H1 (cell line): ENCODE data around the gene TMEM128. TPM values are rescaled to one million over a fixed set of nuclear protein-coding genes. Genes with fewer than 3 reads are reported as not detected.

ENCODE experiments used
- CTCF ChIA-PET: fragments of 300-600 bp; sonication (Branson Sonifier 250); formaldehyde crosslinking; loops from one replicate; lab custom pipeline; 2021; ENCODE audit not compliant: partially characterized antibody; lab: Charles Lee
- POLR2A ChIA-PET: fragments of 300-600 bp; sonication (Branson Sonifier 250); formaldehyde crosslinking; loops from one replicate; lab custom pipeline; 2021; ENCODE audit warnings: inconsistent platforms; ENCODE audit not compliant: partially characterized antibody; lab: Charles Lee
- DNase-seq, 2 experiments: peaks; one replicate each; pipeline versions ENCODE4 v3.0.0 to v3.0.0-alpha.2; 2010 to 2022; ENCODE audit warnings: low spot score in 2 of 2, low read depth in 1 of 2, mixed read lengths in 1 of 2
- FAIRE-seq: peaks from 2 replicates; lab custom pipeline; 2011; peaks lifted over from hg19 to GRCh38; lab: Jason Lieb, UNC
- H2AFZ ChIP-seq: 2 replicates; pipeline ENCODE4 v1.8.1; 2012; ENCODE audit warnings: low read length, inconsistent platforms
- H2AK5ac ChIP-seq: 2 replicates; pipeline ENCODE4 v1.6.1; 2013; ENCODE audit warnings: low read depth, low read length
- H2BK120ac ChIP-seq: replicated peaks from 2 replicates; pipeline ENCODE3; 2013; ENCODE audit warnings: low read depth, low read length, inconsistent platforms
- H2BK12ac ChIP-seq: 2 replicates; pipeline ENCODE4 v1.6.1; 2013; ENCODE audit warnings: low read depth, low read length
- H2BK15ac ChIP-seq: 2 replicates; pipeline ENCODE4 v1.6.1; 2013; ENCODE audit warnings: low read length
- H2BK20ac ChIP-seq: 2 replicates; pipeline ENCODE4 v1.6.1; 2013; ENCODE audit warnings: low read length
- H2BK5ac ChIP-seq: 2 replicates; pipeline ENCODE4 v1.6.1; 2013; ENCODE audit warnings: low read depth, low read length
- H3K14ac ChIP-seq: 2 replicates; pipeline ENCODE4 v1.6.1; 2013; ENCODE audit warnings: inconsistent platforms; ENCODE audit not compliant: insufficient read length
- H3K18ac ChIP-seq: 2 replicates; pipeline ENCODE4 v1.6.1; 2013; ENCODE audit warnings: low read length; ENCODE audit errors: extremely low read depth
- H3K23ac ChIP-seq: 2 replicates; pipeline ENCODE4 v1.6.1; 2013; ENCODE audit warnings: inconsistent platforms; ENCODE audit not compliant: insufficient read length
- H3K23me2 ChIP-seq: 2 replicates; pipeline ENCODE4 v1.6.1; 2013; ENCODE audit warnings: low read depth, low read length
- H3K27ac ChIP-seq: 2 replicates; pipeline ENCODE4 v1.6.1; 2011; ENCODE audit warnings: low read depth, low read length, inconsistent platforms
- H3K27me3 ChIP-seq, 4 experiments: replicated peaks in 1 of 4; 1 replicate in 1 of 4; 2 replicates in 3 of 4; pipeline versions ENCODE4 v1.6.1 to v1.8.1; 2011 to 2013; ENCODE audit warnings: low read length in 3 of 4, mild to moderate bottlenecking in 3 of 4, inconsistent platforms in 2 of 4, mixed read lengths in 2 of 4, moderate library complexity in 1 of 4; ENCODE audit not compliant: control insufficient read depth in 3 of 4, insufficient read depth in 3 of 4; ENCODE audit errors: extremely low read depth in 1 of 4
- H3K36me3 ChIP-seq, 4 experiments: 2 replicates each; pipeline versions ENCODE4 v1.6.1 to v1.8.1; 2011 to 2013; ENCODE audit warnings: mild to moderate bottlenecking in 4 of 4, low read length in 3 of 4, moderate library complexity in 2 of 4, control low read depth in 1 of 4, inconsistent platforms in 1 of 4; ENCODE audit not compliant: insufficient read depth in 4 of 4, control insufficient read depth in 2 of 4
- H3K4ac ChIP-seq: replicated peaks from 2 replicates; pipeline ENCODE3; 2013; ENCODE audit warnings: low read length, low read depth, mixed read lengths, inconsistent platforms; ENCODE audit not compliant: insufficient read length
- H3K4me1 ChIP-seq, 4 experiments: replicated peaks in 1 of 4; 1 replicate in 1 of 4; 2 replicates in 3 of 4; pipeline versions ENCODE4 v1.6.1 to v1.8.1; 2011 to 2013; ENCODE audit warnings: low read length in 3 of 4, inconsistent platforms in 2 of 4, mixed read lengths in 1 of 4; ENCODE audit not compliant: insufficient read depth in 4 of 4, control insufficient read depth in 3 of 4
- H3K4me2 ChIP-seq, 2 experiments: 2 replicates each; pipeline versions ENCODE4 v1.6.1 to v1.8.1; 2011 to 2013; ENCODE audit warnings: low read depth in 2 of 2, low read length in 2 of 2, control low read depth in 1 of 2, inconsistent platforms in 1 of 2, mild to moderate bottlenecking in 1 of 2; ENCODE audit not compliant: insufficient read depth in 1 of 2
- H3K4me3 ChIP-seq, 4 experiments: fragments of 200-600, 300-600 bp in 1 of 4; sonication (generic), shearing (Covaris generic), sonication (Bioruptor Twin) in 1 of 4; 2 replicates each; pipeline versions ENCODE4 v1.5.1 to v1.8.1; 2011 to 2016; ENCODE audit warnings: low read length in 4 of 4, low read depth in 3 of 4, control low read depth in 2 of 4, inconsistent platforms in 2 of 4, mild to moderate bottlenecking in 2 of 4, mixed read lengths in 1 of 4, moderate library complexity in 1 of 4; ENCODE audit not compliant: insufficient read depth in 2 of 4; ENCODE audit errors: extremely low read depth in 1 of 4
- H3K56ac ChIP-seq: replicated peaks from 2 replicates; pipeline ENCODE3; 2013; ENCODE audit warnings: low read depth, mild to moderate bottlenecking, mixed read lengths, low read length, inconsistent platforms; ENCODE audit not compliant: insufficient read length
- H3K79me1 ChIP-seq: 2 replicates; pipeline ENCODE4 v1.6.1; 2013; ENCODE audit warnings: low read depth, low read length, control low read depth
- H3K79me2 ChIP-seq, 2 experiments: 2 replicates each; pipeline versions ENCODE4 v1.6.1 to v1.8.1; 2012 to 2013; ENCODE audit warnings: low read length in 2 of 2, mild to moderate bottlenecking in 2 of 2, inconsistent platforms in 1 of 2; ENCODE audit not compliant: insufficient read depth in 2 of 2, control insufficient read depth in 1 of 2
- H3K9ac ChIP-seq, 4 experiments: replicated peaks in 1 of 4; 1 replicate in 1 of 4; 2 replicates in 3 of 4; pipeline versions ENCODE4 v1.6.1 to v1.8.1; 2011 to 2013; ENCODE audit warnings: low read depth in 3 of 4, low read length in 3 of 4, control low read depth in 2 of 4, mild to moderate bottlenecking in 2 of 4, moderate library complexity in 2 of 4, inconsistent platforms in 1 of 4; ENCODE audit errors: extremely low read depth in 1 of 4
- H3K9me3 ChIP-seq, 2 experiments: 2 replicates each; pipeline versions ENCODE4 v1.6.1 to v1.8.1; 2012 to 2013; ENCODE audit warnings: mild to moderate bottlenecking in 2 of 2, moderate library complexity in 2 of 2, control low read depth in 1 of 2, inconsistent platforms in 1 of 2, low read depth in 1 of 2, low read length in 1 of 2, mixed read lengths in 1 of 2; ENCODE audit not compliant: insufficient read depth in 2 of 2
- H4K20me1 ChIP-seq, 2 experiments: replicated peaks in 1 of 2; 2 replicates each; pipeline versions ENCODE3 to v1.8.1; 2011 to 2013; ENCODE audit warnings: inconsistent platforms in 2 of 2, low read length in 2 of 2, mild to moderate bottlenecking in 1 of 2; ENCODE audit not compliant: insufficient read depth in 2 of 2, control insufficient read depth in 1 of 2
- H4K5ac ChIP-seq: 2 replicates; pipeline ENCODE4 v1.6.1; 2013; ENCODE audit warnings: low read length, low read depth, mixed read lengths, inconsistent platforms; ENCODE audit not compliant: insufficient read length
- H4K8ac ChIP-seq: 2 replicates; pipeline ENCODE4 v1.8.0; 2013; ENCODE audit warnings: mild to moderate bottlenecking, moderate library complexity, low read length, inconsistent platforms; ENCODE audit not compliant: insufficient read depth; ENCODE audit errors: extremely low read depth
- H4K91ac ChIP-seq: replicated peaks from 2 replicates; pipeline ENCODE3; 2013; ENCODE audit warnings: low read length, mixed read lengths, inconsistent platforms; ENCODE audit not compliant: insufficient read length
- ATF3 ChIP-seq: IDR thresholded peaks from 2 replicates; pipeline ENCODE4 v1.6.1; 2011; ENCODE audit warnings: low read depth, mild to moderate bottlenecking, low read length; ENCODE audit not compliant: insufficient read depth
- GTF2F1 ChIP-seq: IDR thresholded peaks from 2 replicates; pipeline ENCODE4 v1.6.1; 2012; ENCODE audit warnings: low read depth, low read length, improper control_type of control experiment, borderline replicate concordance
- NRF1 ChIP-seq: IDR thresholded peaks from 2 replicates; pipeline ENCODE4 v1.6.1; 2011; ENCODE audit warnings: mild to moderate bottlenecking, low read depth, low read length, improper control_type of control experiment
- USF2 ChIP-seq: IDR thresholded peaks from 2 replicates; pipeline ENCODE4 v1.6.1; 2011; ENCODE audit warnings: low read length, improper control_type of control experiment
- YY1 ChIP-seq: IDR thresholded peaks from 2 replicates; pipeline ENCODE4 v1.6.1; 2011; ENCODE audit warnings: low read depth, mild to moderate bottlenecking, low read length
- WGBS, 2 experiments: shearing (Covaris generic) in 1 of 2; methylation state at CpG; one replicate each; pipeline versions ENCODE4 v1.1.6 to v1.1.7; 2013 to 2015; ENCODE audit warnings: low lambda C conversion rate in 2 of 2, mixed read lengths in 2 of 2, inconsistent platforms in 1 of 2, low coverage in 1 of 2, missing lambda C conversion rate in 1 of 2; ENCODE audit not compliant: insufficient replicate concordance in 2 of 2, insufficient coverage in 1 of 2, insufficient read length in 1 of 2; ENCODE audit errors: extremely low coverage in 1 of 2, missing lambda C conversion rate in 1 of 2; 5-methylcytosine and 5-hydroxymethylcytosine counted together
- long read RNA-seq, 2 experiments: library from RNA in 1 of 2; library from capped mRNA in 1 of 2; stranded (forward); transcript quantifications; one replicate each; pipeline ENCODE4 v2.0.0, GENCODE V29; 2021; ENCODE audit warnings: inconsistent platforms in 1 of 2
- polyA minus RNA-seq, 3 experiments: library from RNA; depleted of rRNA, polyadenylated mRNA; stranded (reverse); fragments of >200 nt; gene quantifications; 1 replicate in 2 of 3; 2 replicates in 1 of 3; pipeline ENCODE4 v1.2.3, GENCODE V29; 2011
- polyA plus RNA-seq, 7 experiments: library from polyadenylated mRNA; depleted of rRNA in 3 of 7; stranded (reverse) in 5 of 7; unstranded in 2 of 7; fragments of >200 nt in 5 of 7; fragments of 200-250 nt in 2 of 7; gene quantifications; 1 replicate in 5 of 7; 2 replicates in 1 of 7; 4 replicates in 1 of 7; pipeline versions ENCODE4 v1.2.1 to v1.2.3, GENCODE V29; 2011 to 2013; ENCODE audit warnings: missing spikeins in 2 of 7, mixed read lengths in 2 of 7
- total RNA-seq: library from RNA; stranded (reverse); fragmentation: NEBNext Ultra II Directional; extraction: Animal tissue kit (Norgen Biotek cat#: 25700); gene quantifications from 2 replicates; pipeline ENCODE4 v1.2.1, GENCODE V29; 2021

Gene TMEM128
- total RNA-seq (15.9 and 17.7 TPM in 2 replicates), polyA plus RNA-seq (2011; rRNA removed) (23.3 and 33.6 TPM in 2 replicates), polyA minus RNA-seq (2011; rRNA and poly(A)+ RNA removed) (17.3 and 18.6 TPM in 2 replicates)
- 34.6 TPM for polyA plus RNA-seq (2011; cell fraction: cytosol; rRNA removed)
- polyA plus RNA-seq (2011; cell fraction: nucleus; rRNA removed) = 5.8 TPM
- polyA plus RNA-seq (2012, experiment 1 of 2) = 16.3 to 19.4 TPM (median 18.2 TPM) in 4 replicates
- 11.1 TPM for polyA plus RNA-seq (2012, experiment 2 of 2)
- 13.5 TPM for polyA plus RNA-seq (2013, experiment 1 of 2)
- polyA plus RNA-seq (2013, experiment 2 of 2) = 15.4 TPM
- 12.3 TPM for polyA minus RNA-seq (2011; cell fraction: cytosol; rRNA and poly(A)+ RNA removed)
- polyA minus RNA-seq (2011; cell fraction: nucleus; rRNA and poly(A)+ RNA removed) = 6.2 TPM
- long read RNA-seq, experiment 1, transcript TMEM128-202 (5 exons, 1,221 nt) = major isoform, 8 of 17 reads
- long read RNA-seq, experiment 1, partial matches to known transcripts = 6 of 17 reads
- long read RNA-seq, experiment 1, other reads (novel, unspliced or antisense) = 3 of 17 reads
- long read RNA-seq, experiment 2, transcript TMEM128-202 (5 exons, 1,221 nt) = major isoform, 11 of 14 reads
- long read RNA-seq, experiment 2, partial matches to known transcripts = 1 of 14 reads
- long read RNA-seq, experiment 2, other reads (novel, unspliced or antisense) = 2 of 14 reads

- Histone ChIP-seq H3K79me1 (peaks cover 3% of the 10 kb centered on the region; the same call in 1 of the 2 replicates), H2AFZ (peak within 1 kb of the TSS; percentile 96), H2BK20ac (no peak within 1 kb of the TSS), H3K4me3 (peak within 1 kb of the TSS; percentile 87 to 97 (median 90)), H2BK15ac (0 out of 2 replicates have a peak within 1 kb of the TSS, but pooled peaks have one; percentile 83), H4K8ac (peak within 1 kb of the TSS; percentile 87), H3K4me2 (peak within 1 kb of the TSS; percentile 87 to 89), H2BK5ac (peak within 1 kb of the TSS; percentile 82), H4K20me1 (peaks cover 0 to 2% of the 10 kb centered on the region in 2 experiments), H3K27me3 (peaks cover 0 to 6% (median 0%) of the 10 kb centered on the region in 4 experiments; a peak in 1 of 7 replicates), H3K56ac (no peak within 1 kb of the TSS), H2AK5ac (0 out of 2 replicates have a peak within 1 kb of the TSS, but pooled peaks have one; percentile 44), H2BK12ac (peak within 1 kb of the TSS; percentile 68), H3K4ac (no peak within 1 kb of the TSS), H3K79me2 (peaks cover 0 to 8% of the 10 kb centered on the region in 2 experiments; a peak in 2 of 4 replicates), H3K23ac (no peak within 1 kb of the TSS), H3K9me3 (no peaks in the 10 kb centered on the region), H3K23me2 (peaks cover 8% of the 10 kb centered on the region), H4K91ac (no peak within 1 kb of the TSS), H3K14ac (no peak within 1 kb of the TSS), H4K5ac (peak within 1 kb of the TSS; percentile 82), H3K18ac (peak within 1 kb of the TSS; percentile 85), H3K36me3 (peaks cover 0 to 14% (median 8%) of the 10 kb centered on the region in 4 experiments; a peak in 6 of 8 replicates), H3K27ac (peak within 1 kb of the TSS; percentile 88), H3K4me1 (peaks cover 0 to 6% (median 3%) of the 10 kb centered on the region in 4 experiments; a peak in 5 of 7 replicates), H2BK120ac (no peak within 1 kb of the TSS), H3K9ac (peak within 1 kb of the TSS; percentile 89 to 95 (median 90))
- CTCF ChIA-PET = interaction anchor here (1.7 kb wide), 1 partner anchor 11 kb away, joined by 8 read pairs; no protein-coding TSS in a partner anchor
- DNase-seq (peak; percentile 54 to 96), FAIRE-seq (peak; percentile 76)
- WGBS, 2 experiments = 4% methylated on average over 59 of the region's 62 CpGs; no CpG with 5 or more reads in 1 of the 2 experiments
- POLR2A ChIA-PET = interaction anchor here (1.0 kb wide), 1 partner anchor 18 kb away, joined by 3 read pairs; no protein-coding TSS in a partner anchor
- TF ChIP-seq GTF2F1 (peak; percentile 20; the same call in 1 of the 2 replicates), YY1 (peak; percentile 94), USF2 (no peak), NRF1 (no peak), ATF3 (peak; percentile 41; the same call in 1 of the 2 replicates)
These were observed at the start of gene TMEM128 for GRCh38 chr4:4248029-4248884. Gene TMEM128 (minus strand): TSS chr4:4248223. CDS start chr4:4248202, 21 bp downstream.
